Activated T-cell treated with anti-CD3 and anti-CD28 coated beads for 24 hours (primary cell): ENCODE measurements around the gene KCNMB2.
"Not testable (repeated sequence)": the region's sequence is repeated elsewhere in the genome, so short reads cannot be mapped to it uniquely, and the experiment has no call there.

Experiments
- DNase-seq: peaks from one replicate; pipeline ENCODE4 v3.0.0-alpha.2; 2020; ENCODE audit warnings: low read depth

Gene KCNMB2

DNA sequence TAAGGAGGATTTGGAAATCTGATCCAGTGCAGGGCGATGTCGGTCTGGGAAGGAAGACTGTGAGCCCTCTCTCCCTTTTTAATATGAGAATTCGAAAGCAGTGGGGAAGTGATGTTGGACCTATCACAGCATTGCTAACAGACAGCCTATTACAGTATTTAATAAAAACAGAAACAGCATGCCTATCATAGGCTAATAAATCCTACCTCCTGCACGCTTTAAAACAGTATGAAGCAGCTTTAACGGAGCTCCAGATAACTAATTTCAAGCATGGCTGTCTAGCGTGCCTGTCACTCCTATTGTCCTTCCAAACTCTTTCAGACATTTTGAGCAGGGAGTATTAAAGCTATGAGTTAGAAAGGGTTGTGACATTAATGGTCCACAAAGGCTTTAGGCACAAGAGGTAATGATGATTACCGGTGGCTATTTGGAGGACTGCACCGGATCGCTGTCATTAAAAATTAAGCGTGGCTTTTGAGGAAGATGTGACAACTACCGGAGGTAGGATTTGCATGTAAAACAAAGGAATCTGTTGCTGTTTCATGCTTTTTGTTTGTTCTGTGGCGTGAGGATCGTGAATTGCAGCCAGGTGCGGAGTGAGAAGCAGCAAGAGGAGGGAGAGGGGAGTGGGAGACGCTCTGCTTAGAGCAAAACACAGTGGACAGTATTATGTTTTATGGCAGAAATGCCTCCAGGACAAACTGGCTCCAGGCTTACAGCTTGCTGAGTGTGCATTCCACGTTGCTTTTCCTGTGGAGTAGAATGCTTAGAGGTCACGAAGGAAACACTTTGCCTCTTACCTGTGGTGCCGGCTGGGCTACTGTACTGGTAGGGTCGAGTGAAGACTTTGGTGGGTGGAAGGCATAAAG, at the start of gene KCNMB2:
KCNMB2 (plus strand) TSS at position 226 of the 869 bp plus-strand sequence.
- no peak for DNase-seq

- DNase-seq: no peak
These were observed 49.3 kb upstream of the KCNMB2 start for GRCh38 chr3:178486903-178487302.

DNA sequence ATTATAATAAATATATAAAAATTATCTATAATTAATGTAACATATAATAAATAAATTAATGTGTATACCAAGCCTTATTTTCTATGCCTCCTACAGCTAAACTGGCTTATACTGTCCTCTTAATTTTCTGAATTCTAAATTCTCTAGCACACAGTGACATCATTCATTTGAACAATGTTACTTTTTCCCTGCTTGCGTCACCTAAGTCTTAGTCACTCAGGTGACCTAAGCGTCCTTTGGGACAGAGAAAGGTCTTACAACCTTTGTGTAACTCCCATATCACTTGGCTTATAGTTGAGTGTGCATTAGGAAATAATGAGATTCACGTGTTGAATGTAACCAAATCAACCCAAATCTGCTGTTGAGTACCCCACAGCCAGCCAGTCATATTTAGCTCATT, 48.5 kb upstream of the KCNMB2 start:
- DNase-seq: no peak

GRCh38 chr3:178491751-178492150, 44.5 kb upstream of the KCNMB2 start:
- DNase-seq: no peak

DNA sequence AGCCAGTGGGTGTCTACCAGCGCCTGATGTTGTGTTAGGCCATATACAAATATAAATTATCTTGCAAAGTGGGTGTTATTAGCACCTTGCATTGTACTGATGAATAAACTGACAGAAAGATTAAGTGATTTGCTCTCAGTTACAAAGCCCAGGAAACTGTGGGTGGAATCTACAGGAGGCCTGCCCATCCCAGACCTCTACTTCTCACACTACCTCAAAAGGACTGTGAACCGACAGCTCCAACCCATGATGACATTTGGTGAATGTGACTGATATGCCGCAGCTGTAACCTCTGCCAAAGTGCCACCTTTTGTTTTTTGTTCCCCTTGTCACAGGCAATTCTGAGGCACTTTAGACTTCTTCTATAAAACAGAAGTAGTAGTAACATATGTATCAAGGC, 43.7 kb upstream of the KCNMB2 start:
- DNase-seq: no peak

GRCh38 chr3:178494386-178494785, 41.9 kb upstream of the KCNMB2 start:
- no peak for DNase-seq

DNA sequence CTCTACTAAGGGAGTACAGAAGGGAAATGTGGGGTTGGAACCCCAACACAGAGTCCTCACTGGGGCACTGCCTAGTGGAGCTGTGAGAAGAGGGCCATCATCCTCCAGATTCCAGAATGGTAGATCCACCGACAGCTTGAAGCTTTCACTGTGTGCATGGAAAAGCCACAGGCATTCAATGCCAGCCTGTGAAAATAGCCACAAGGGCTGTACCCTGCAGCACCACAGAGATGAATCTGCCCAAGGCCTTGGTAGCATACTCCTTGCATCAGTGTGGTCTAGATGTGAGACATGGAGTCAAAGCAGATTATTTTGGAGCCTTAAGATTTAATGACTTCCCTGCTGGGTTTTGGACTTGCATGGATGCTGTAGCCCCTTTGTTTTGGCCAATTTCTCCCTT, 39.3 kb upstream of the KCNMB2 start:
- DNase-seq: no peak

GRCh38 chr3:178498871-178499270, 37.4 kb upstream of the KCNMB2 start:
- DNase-seq: no peak

- no peak for DNase-seq
These were observed 35.6 kb upstream of the KCNMB2 start for GRCh38 chr3:178500631-178501030.

DNA sequence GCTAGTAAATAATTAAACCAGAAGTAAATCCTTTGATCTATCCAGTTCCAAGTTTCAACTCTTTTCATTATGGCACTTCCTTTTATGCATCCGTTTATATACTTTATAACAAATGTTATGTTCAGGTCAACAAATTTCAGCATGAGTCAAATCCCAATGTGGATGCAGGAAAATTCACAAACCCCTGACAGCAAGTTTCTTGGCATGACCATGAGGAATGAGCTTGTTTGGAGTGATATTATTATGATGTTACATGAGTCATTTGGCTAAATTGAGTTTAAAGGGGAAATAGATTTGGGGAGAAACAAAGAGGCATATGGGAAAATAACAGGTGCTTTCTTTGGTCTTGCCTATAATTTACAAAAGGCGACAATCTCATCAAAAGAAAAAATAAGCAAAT, 32.1 kb upstream of the KCNMB2 start:
- no peak for DNase-seq

DNA sequence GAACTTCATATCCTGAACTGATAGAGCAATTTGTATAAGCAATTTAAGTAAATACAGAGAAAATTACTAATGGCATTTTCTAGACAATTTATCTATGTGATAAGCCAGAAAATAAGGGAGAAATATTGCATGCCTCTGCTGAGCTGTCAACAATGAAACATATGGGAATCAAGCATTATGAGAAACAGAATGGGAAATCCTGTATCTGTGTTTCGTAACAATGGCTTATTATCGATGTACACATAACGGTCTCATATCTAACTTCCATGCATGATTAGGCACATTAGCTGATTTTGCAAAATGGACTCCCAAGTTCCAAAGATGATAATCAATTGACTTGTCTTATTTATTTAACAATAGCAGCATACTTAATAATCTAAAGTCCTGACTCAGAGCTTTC, 30.4 kb upstream of the KCNMB2 start:
- DNase-seq: no peak

- DNase-seq: no peak
These were observed 28.5 kb upstream of the KCNMB2 start for GRCh38 chr3:178507507-178508442.

- DNase-seq: no peak
These were observed 27.8 kb upstream of the KCNMB2 start for GRCh38 chr3:178508443-178508825.

DNA sequence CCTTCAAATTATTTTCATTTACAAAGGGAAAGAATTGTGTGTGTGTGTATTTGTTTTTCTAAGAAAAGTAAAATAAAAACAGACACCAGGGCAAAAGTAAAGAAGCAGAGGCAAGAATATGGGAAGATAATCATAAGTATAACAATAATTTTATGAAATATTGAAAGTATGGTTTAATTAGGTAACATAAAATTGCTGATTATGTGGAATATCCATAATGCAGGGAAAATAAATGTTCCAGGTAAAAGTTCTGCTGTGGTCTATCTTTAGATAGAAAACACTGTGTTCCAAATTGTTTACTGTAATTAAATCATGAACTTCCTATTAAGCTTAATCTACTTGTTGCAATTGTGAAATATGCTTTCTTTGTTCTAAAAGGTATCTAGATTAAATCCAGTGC, 25.7 kb upstream of the KCNMB2 start:
- no peak for DNase-seq

GRCh38 chr3:178512647-178513046, 23.6 kb upstream of the KCNMB2 start:
- no peak for DNase-seq

GRCh38 chr3:178513546-178514380, 22.5 kb upstream of the KCNMB2 start:
- DNase-seq: no peak

DNA sequence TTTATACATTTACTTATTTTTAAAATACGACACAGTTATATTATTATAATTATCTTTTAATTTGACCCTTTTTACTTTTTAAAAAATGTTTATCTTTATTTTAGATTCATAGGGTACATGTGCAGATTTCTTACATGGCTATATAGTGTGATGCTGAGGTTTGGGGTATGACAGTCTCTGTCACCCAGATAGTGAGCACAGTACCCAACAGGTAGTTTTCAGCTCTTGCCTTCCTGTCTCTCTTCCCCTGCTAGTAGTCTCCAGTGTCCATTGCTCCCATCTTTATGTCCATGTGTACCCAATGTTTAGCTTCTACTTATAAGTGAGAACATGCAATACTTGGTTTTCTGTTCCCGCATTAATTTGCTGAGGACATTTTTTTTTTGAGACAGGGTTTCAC, 21.8 kb upstream of the KCNMB2 start:
- DNase-seq: no peak

DNA sequence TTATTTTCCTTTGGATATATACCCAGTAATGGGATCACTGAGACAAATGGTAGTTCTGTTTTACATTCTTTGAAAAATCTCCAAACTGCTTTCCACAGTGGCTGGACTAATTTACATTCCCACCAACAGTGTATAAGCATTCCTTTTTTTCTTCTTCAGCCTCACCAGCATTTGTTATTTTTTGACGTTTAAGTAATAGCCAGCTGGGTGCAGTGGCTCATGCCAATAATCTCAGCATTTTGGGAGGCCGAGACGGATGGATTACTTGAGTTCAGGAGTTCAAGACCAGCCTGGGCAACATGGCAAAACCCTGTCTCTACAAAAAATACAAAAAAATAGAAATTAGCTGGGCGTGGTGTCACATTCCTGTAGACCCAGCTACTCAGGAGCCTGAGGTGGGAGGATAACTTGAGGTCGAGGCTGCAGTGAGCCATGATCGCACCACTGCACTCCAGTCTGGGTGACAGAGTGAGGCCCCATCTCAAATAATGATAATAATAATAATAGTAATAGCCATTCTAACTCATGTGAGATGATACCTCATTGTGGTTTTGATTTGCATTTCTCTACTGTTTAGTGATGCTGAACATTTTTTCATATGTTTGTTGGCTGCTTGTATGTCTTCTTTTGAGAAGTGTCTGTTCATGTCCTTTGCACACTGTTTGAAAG, 21.0 kb upstream of the KCNMB2 start:
- DNase-seq: not testable (repeated sequence)

- no peak for DNase-seq
These were observed 18.4 kb upstream of the KCNMB2 start for GRCh38 chr3:178517665-178518334.

- no peak for DNase-seq
These were observed 17.4 kb upstream of the KCNMB2 start for GRCh38 chr3:178518660-178519396.
